Left lung (tissue), 10 donors: ENCODE measurements around the gene CCDC50. TPM values are rescaled to one million over a fixed set of nuclear protein-coding genes. Genes with fewer than 3 reads are reported as not detected.

Source experiments
- ATAC-seq: fragments of 200-7000 bp; cut with Tn5 transposase; one replicate; pipeline ENCODE4 v1.9.1; 2020; ENCODE audit warnings: moderate library complexity
- DNase-seq, 4 donors: peaks; one replicate each; pipeline ENCODE4 v3.0.0-alpha.2; 2013 to 2020
- H3K27ac ChIP-seq, 2 donors: fragments of 200-600 bp; sonication (generic) in 1 of 2; one replicate each; pipeline versions ENCODE4 v1.5.0 to v1.8.0; 2020 to 2021
- H3K27me3 ChIP-seq, 2 donors: fragments of 200-600 bp; sonication (generic) in 1 of 2; one replicate each; pipeline versions ENCODE4 v1.5.0 to v1.8.0; 2020 to 2021
- H3K36me3 ChIP-seq, 2 donors: fragments of 200-600 bp; sonication (generic) in 1 of 2; one replicate each; pipeline versions ENCODE4 v1.5.0 to v1.8.0; 2020 to 2021
- H3K4me1 ChIP-seq, 2 donors: fragments of 200-600 bp; one replicate each; pipeline ENCODE4 v1.8.0; 2021
- H3K4me3 ChIP-seq, 2 donors: fragments of 200-600 bp; sonication (generic) in 1 of 2; one replicate each; pipeline versions ENCODE4 v1.5.0 to v1.8.0; 2020 to 2021; ENCODE audit warnings: mild to moderate bottlenecking in 1 of 2
- H3K9me3 ChIP-seq, 2 donors: fragments of 200-600 bp; sonication (generic) in 1 of 2; one replicate each; pipeline versions ENCODE4 v1.5.0 to v1.8.0; 2020 to 2021
- intact Hi-C, 2 donors: fragments of 100-400 bp; cut with DNase I; formaldehyde crosslinking; loops; one replicate each; pipeline versions ENCODE4 v1.11.2 to v1.14.2; 2022
- polyA plus RNA-seq, 6 donors: library from polyadenylated mRNA; unstranded; fragments of 120-200 nt; gene quantifications; one replicate each; pipeline ENCODE4 v1.2.1, GENCODE V29; 2013; ENCODE audit not compliant: insufficient read length in 6 of 6
- total RNA-seq, 2 donors: library from RNA; stranded (reverse); fragmentation: NEBNext Ultra II Directional; extraction: Animal tissue kit (Norgen Biotek cat#: 25700); gene quantifications; one replicate each; pipeline ENCODE4 v1.2.1, GENCODE V29; 2021
- TF ChIP-seq, protein P1 (sequence below), 2 donors: fragments of 200-600 bp; sonication (generic) in 1 of 2; IDR thresholded peaks; one replicate each; pipeline versions ENCODE4 v1.5.0 to v1.8.0; 2021; ENCODE audit warnings: antibody characterized with exemption in 2 of 2
- donor health status: DM: no; HTN: yes; CAD: no.
- donor health status: DM: no; HTN: no; CAD: no.

The CCDC50 gene
- total and polyA plus RNA-seq, 8 donors, result 49.7 to 85.1 (median 68.2) TPM

DNA sequence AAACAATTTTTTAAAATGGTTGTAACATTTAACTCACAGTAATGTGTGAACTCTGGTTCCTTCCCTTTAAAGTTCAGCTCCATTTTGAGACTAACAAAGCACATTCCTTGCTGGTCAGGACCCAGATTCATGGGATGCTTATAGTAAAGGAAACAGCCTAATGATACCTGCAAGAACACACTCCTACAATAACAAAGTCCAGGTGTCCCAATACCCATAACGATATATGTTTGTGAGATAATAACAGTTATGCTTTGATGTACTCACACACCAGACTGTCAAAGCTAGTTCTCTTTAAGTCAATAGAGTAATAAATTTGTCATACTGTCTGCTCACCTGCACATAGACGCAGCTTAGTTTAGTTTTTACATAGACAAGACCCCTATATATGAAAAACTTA, 15.9 kb upstream of the CCDC50 start:
- Histone ChIP-seq H3K4me3 (no peak overlapping the region), H3K27ac (no peak overlapping the region), H3K36me3 (no peaks in the 10 kb centered on the region), H3K27me3 (no peaks in the 10 kb centered on the region), H3K4me1 (no peaks in the 10 kb centered on the region), H3K9me3 (peaks cover 0 to 6% of the 10 kb centered on the region in 2 donors)
- no peak for ATAC-seq
- TF ChIP-seq, protein P1, sequence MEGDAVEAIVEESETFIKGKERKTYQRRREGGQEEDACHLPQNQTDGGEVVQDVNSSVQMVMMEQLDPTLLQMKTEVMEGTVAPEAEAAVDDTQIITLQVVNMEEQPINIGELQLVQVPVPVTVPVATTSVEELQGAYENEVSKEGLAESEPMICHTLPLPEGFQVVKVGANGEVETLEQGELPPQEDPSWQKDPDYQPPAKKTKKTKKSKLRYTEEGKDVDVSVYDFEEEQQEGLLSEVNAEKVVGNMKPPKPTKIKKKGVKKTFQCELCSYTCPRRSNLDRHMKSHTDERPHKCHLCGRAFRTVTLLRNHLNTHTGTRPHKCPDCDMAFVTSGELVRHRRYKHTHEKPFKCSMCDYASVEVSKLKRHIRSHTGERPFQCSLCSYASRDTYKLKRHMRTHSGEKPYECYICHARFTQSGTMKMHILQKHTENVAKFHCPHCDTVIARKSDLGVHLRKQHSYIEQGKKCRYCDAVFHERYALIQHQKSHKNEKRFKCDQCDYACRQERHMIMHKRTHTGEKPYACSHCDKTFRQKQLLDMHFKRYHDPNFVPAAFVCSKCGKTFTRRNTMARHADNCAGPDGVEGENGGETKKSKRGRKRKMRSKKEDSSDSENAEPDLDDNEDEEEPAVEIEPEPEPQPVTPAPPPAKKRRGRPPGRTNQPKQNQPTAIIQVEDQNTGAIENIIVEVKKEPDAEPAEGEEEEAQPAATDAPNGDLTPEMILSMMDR (IDR thresholded peaks at IDR 0.05), result no peak
- intact Hi-C loops, result no loop called here
- no peak for DNase-seq

DNA sequence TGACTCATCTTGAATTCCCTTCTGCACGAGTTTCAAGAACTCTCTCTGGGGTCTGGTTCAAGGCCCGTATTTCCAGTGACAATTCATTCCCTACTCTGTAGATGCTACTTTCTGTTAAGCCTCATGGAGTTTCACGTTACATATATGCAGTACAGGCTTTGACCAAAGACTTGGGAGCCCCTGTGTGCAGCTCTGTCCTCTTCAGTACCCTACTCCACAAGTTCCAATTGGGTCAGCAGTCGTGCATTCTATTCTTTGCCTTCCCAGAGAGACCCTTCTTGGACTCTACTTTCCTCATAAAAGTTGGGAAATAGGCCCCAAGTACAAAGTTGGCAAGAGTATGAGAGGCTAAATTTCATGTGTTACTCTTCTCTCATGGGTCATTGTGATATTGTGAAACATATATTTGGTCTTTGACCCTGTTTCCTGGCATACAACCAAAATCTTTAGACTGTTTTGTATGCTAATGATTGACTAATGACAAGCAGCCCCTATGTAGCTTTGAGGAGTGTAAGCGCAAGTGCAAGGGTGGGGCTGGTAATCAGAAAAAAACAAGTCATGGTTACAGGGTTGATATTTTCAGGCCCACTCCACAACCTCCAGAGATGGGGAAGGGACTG, 15.0 kb upstream of the CCDC50 start:
- Histone ChIP-seq H3K4me3 (no peak overlapping the region), H3K27me3 (no peaks in the 10 kb centered on the region), H3K9me3 (peaks cover 0 to 6% of the 10 kb centered on the region in 2 donors), H3K4me1 (no peaks in the 10 kb centered on the region), H3K36me3 (no peaks in the 10 kb centered on the region), H3K27ac (no peak overlapping the region)
- TF ChIP-seq, protein P1 (IDR thresholded peaks at IDR 0.05), result no peak
- intact Hi-C loops, result no loop called here
- DNase-seq, result no peak
- no peak for ATAC-seq

DNA sequence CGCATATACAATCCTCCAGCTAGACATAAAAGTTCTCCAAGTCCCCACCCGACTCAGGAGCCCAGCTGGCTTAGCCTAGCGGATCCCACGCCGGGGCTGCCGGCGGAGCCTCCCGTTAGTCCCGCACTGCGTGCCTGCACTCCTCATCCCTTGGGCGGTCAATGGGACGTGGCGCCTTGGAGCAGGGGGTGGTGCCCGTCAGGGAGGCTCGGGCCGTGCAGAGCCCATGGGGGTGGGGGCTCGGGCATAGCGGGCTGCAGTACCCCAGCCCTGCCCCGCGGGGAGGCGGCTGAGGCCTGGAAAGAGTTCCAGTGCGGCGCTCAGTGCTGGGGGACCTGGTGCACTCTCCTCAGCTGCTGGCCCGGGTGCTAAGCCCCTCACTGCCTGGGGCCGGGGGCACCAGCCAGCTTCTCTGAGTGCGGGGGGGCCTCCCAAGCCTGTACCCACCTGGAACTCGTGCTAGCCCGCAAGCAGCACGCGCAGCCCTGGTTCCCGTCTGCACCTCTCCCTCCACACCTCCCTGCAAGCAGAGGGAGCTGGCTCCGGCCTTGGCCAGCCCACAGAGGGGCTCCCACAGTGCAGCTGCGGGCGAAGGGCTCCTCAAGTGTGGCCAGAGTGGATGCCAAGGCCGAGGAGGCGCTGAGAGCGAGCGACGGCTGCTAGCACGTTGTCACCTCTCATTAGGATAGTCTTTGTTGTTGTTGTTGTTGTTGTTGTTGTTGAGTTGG, 12.2 kb upstream of the CCDC50 start:
- H3K4me3 ChIP-seq, result no peak overlapping the region
- ATAC-seq, result no peak
- H3K27me3 ChIP-seq, result no peaks in the 10 kb centered on the region
- no peaks in the 10 kb centered on the region for H3K4me1 ChIP-seq
- TF ChIP-seq, protein P1 (IDR thresholded peaks at IDR 0.05), result no peak
- no peaks in the 10 kb centered on the region for H3K36me3 ChIP-seq
- peaks cover 0 to 6% of the 10 kb centered on the region in 2 donors for H3K9me3 ChIP-seq
- H3K27ac ChIP-seq, result no peak overlapping the region
- intact Hi-C loops, result no loop called here
- DNase-seq, result no peak

DNA sequence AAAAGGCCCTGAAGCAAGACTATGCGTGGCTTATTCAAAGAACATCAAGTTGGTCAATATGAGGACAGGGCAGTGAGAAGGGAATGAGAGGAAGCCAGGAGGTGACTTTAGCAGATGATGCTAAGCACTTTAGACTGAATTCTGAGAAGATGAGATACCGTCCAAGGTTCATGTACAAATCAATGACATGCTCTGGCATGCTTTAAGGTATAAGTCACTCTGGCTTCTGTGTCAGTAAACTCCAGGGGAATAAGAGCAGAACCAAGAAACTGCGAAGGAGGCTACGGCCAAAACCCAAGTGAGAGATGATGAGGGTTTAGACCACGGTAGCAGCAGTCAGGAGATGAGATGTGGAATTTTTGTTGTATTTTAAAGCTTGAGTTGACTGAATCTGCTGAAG, 8.9 kb upstream of the CCDC50 start:
- intact Hi-C loops, result no loop called here
- H3K4me3 ChIP-seq, result no peak overlapping the region
- TF ChIP-seq, protein P1 (IDR thresholded peaks at IDR 0.05), result no peak
- peaks cover 0 to 6% of the 10 kb centered on the region in 2 donors for H3K9me3 ChIP-seq
- ATAC-seq (no peak), DNase-seq (no peak)
- no peak overlapping the region for H3K27ac ChIP-seq
- H3K36me3 ChIP-seq, result no peaks in the 10 kb centered on the region
- H3K4me1 ChIP-seq, result no peaks in the 10 kb centered on the region
- no peaks in the 10 kb centered on the region for H3K27me3 ChIP-seq

DNA sequence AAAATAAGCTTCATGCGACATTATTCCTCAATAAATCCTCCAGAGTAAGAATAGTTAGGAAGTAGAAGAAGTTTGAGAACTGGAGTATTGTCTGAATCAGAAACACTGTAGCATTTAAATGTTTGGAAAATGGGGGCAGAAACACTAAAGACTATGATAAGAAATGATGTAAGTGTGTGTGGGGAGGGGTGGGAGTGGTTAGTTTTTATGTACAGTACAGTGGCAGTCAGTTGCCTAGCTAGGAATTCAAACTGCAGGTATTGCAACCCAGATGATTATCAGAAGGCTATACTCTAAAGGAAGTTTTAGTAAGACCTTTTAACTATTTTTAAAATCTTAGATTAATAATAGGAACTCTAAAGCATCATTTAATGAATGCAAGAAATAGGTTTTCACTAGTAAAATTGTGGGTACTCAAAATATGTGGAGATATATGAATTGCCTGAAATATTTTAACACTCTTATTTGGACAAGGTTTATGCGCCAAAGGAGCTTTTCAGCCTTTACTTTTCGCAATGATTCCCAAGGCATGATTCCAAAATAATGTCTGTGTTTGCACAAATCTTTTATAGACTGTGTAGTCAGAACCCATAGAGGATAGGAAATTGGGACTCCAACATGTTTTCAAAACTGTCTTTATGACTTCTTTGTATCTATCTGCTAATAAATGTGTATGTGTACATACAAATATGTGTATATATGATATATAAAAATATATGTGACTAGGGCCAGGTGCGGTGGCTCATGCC, 8.0 kb upstream of the CCDC50 start:
- ATAC-seq (no peak), DNase-seq (no peak)
- Histone ChIP-seq H3K27ac (no peak overlapping the region), H3K4me1 (no peaks in the 10 kb centered on the region), H3K27me3 (no peaks in the 10 kb centered on the region), H3K4me3 (no peak overlapping the region), H3K36me3 (no peaks in the 10 kb centered on the region), H3K9me3 (peaks cover 0 to 6% of the 10 kb centered on the region in 2 donors)
- TF ChIP-seq, protein P1 (IDR thresholded peaks at IDR 0.05), result no peak
- intact Hi-C loops, result no loop called here
